HepG2 (cell line): ENCODE results near the gene RABL6. TPM values are rescaled to one million over a fixed set of nuclear protein-coding genes. Genes with fewer than 3 reads are reported as not detected.

Experiments used
- ATAC-seq: fragments of 200-7000 bp; cut with Tn5 transposase; 3 replicates; pipeline ENCODE4 v1.9.1; 2020; ENCODE audit warnings: mild to moderate bottlenecking, moderate library complexity
- BruUV-seq: library from RNA; stranded (reverse); fragments of 400-500 nt; replicated peaks from 2 replicates; lab custom pipeline; 2021; lab: Mats Ljungman, UMichigan
- CTCF ChIA-PET: fragments of 300-600 bp; formaldehyde crosslinking; extraction: SDS; loops from one replicate; lab custom pipeline; 2021; ENCODE audit warnings: low total read pairs, inconsistent platforms, low intra/inter-chr PET ratio; lab: Yijun Ruan, JAX
- POLR2A ChIA-PET: fragments of 350-600 bp; sonication (Branson Sonifier 250); formaldehyde crosslinking; loops from one replicate; lab custom pipeline; 2020; ENCODE audit warnings: antibody characterized with exemption, inconsistent platforms; lab: Yijun Ruan, JAX
- DNase-seq: peaks from one replicate; pipeline ENCODE4 v3.0.0-alpha.2; 2015; ENCODE audit warnings: low spot score
- FAIRE-seq: peaks from 3 replicates; lab custom pipeline; 2011; peaks lifted over from hg19 to GRCh38; lab: Jason Lieb, UNC
- H2AFZ ChIP-seq: one replicate; pipeline ENCODE4 v1.6.1; 2011; ENCODE audit warnings: low read length, inconsistent platforms
- H3K27ac ChIP-seq: fragments of 300-600 bp; 3 replicates; pipeline ENCODE4 v1.8.0; 2011; ENCODE audit warnings: mixed run types, mild to moderate bottlenecking, mixed read lengths, low read length, inconsistent platforms; ENCODE audit not compliant: insufficient read depth; ENCODE audit errors: extremely low read length
- H3K27me3 ChIP-seq, 2 experiments: fragments of 200-600 bp in 1 of 2; 2 replicates in 1 of 2; 3 replicates in 1 of 2; pipeline versions ENCODE4 v1.6.0 to v1.8.0; 2011; ENCODE audit warnings: low read length in 2 of 2, mild to moderate bottlenecking in 2 of 2, moderate library complexity in 2 of 2, inconsistent platforms in 1 of 2; ENCODE audit not compliant: insufficient read depth in 2 of 2, control insufficient read depth in 1 of 2
- H3K36me3 ChIP-seq, 2 experiments: fragments of 200-600 bp in 1 of 2; replicated peaks in 1 of 2; 2 replicates in 1 of 2; 3 replicates in 1 of 2; pipeline versions ENCODE4 v1.5.1 to v1.8.0; 2011; ENCODE audit warnings: low read length in 2 of 2, inconsistent platforms in 1 of 2; ENCODE audit not compliant: insufficient read depth in 2 of 2, control insufficient read depth in 1 of 2
- H3K4me1 ChIP-seq: 2 replicates; pipeline ENCODE4 v1.5.1; 2012; ENCODE audit warnings: low read length, inconsistent platforms; ENCODE audit not compliant: insufficient read depth
- H3K4me2 ChIP-seq: 2 replicates; pipeline ENCODE4 v1.6.0; 2011; ENCODE audit warnings: low read depth, low read length, inconsistent platforms
- H3K4me3 ChIP-seq, 3 experiments: fragments of 200-600 bp in 1 of 3; sonication (generic), shearing (Covaris generic) in 1 of 3; replicated peaks in 1 of 3; 2 replicates each; pipeline ENCODE4 v1.5.1; 2011 to 2016; ENCODE audit warnings: low read length in 3 of 3, inconsistent platforms in 2 of 3, low read depth in 2 of 3, mild to moderate bottlenecking in 2 of 3, control low read depth in 1 of 3, mixed read lengths in 1 of 3; ENCODE audit not compliant: insufficient read depth in 1 of 3
- H3K79me2 ChIP-seq: one replicate; pipeline ENCODE4 v1.6.1; 2011; ENCODE audit warnings: low read length, inconsistent platforms; ENCODE audit not compliant: insufficient read depth
- H3K9ac ChIP-seq: 2 replicates; pipeline ENCODE4 v1.6.0; 2011; ENCODE audit warnings: mild to moderate bottlenecking, low read depth, low read length, inconsistent platforms; ENCODE audit not compliant: insufficient read depth
- H3K9me3 ChIP-seq: 2 replicates; pipeline ENCODE4 v1.5.1; 2012; ENCODE audit warnings: mild to moderate bottlenecking, low read length
- H4K20me1 ChIP-seq: 2 replicates; pipeline ENCODE4 v1.6.0; 2011; ENCODE audit warnings: inconsistent platforms, mild to moderate bottlenecking, low read length, moderate library complexity; ENCODE audit not compliant: insufficient read depth
- HNRNPL ChIP-seq: fragments of 200-400 bp; formaldehyde crosslinking; IDR thresholded peaks from 2 replicates; pipeline ENCODE4 v1.6.1; 2017; ENCODE audit warnings: mild to moderate bottlenecking, low read depth, low read length
- KAT7 ChIP-seq: IDR thresholded peaks from 2 replicates; pipeline ENCODE4 v1.6.1; 2018; ENCODE audit warnings: borderline replicate concordance, missing compliant biosample characterization
- MXD4 ChIP-seq: IDR thresholded peaks from 2 replicates; pipeline ENCODE4 v1.6.1; 2016; ENCODE audit warnings: mild to moderate bottlenecking, missing biosample characterization, missing genetic modification reagents
- NR1H2 ChIP-seq: sonication (generic); formaldehyde crosslinking; IDR thresholded peaks from 2 replicates; pipeline ENCODE4 v1.8.1; 2022; ENCODE audit warnings: low read depth, missing genetic modification reagents, borderline replicate concordance
- NR2C2 ChIP-seq: sonication (generic); formaldehyde crosslinking; IDR thresholded peaks from 2 replicates; pipeline ENCODE4 v1.4.0; 2020; ENCODE audit warnings: missing genetic modification reagents, mild to moderate bottlenecking, moderate library complexity, borderline replicate concordance
- NR3C1 ChIP-seq: sonication (generic); formaldehyde crosslinking; IDR thresholded peaks from 2 replicates; pipeline ENCODE4 v1.4.0; 2020; ENCODE audit warnings: missing genetic modification reagents
- POLR2AphosphoS5 ChIP-seq: IDR thresholded peaks from 2 replicates; pipeline ENCODE4 v1.6.1; 2012; ENCODE audit warnings: low read depth, low read length
- RFX5 ChIP-seq: IDR thresholded peaks from 2 replicates; pipeline ENCODE4 v1.6.1; 2011; ENCODE audit warnings: low read depth, low read length, improper control_type of control experiment
- SMARCC2 ChIP-seq: fragments of 450-650 bp; IDR thresholded peaks from 2 replicates; pipeline ENCODE4 v1.6.1; 2017; ENCODE audit warnings: antibody characterized with exemption, mild to moderate bottlenecking
- TEAD3 ChIP-seq: optimal IDR thresholded peaks from 2 replicates; pipeline ENCODE3; 2016; ENCODE audit warnings: borderline replicate concordance
- ZGPAT ChIP-seq: IDR thresholded peaks from 2 replicates; pipeline ENCODE4 v1.6.1; 2016; ENCODE audit warnings: mild to moderate bottlenecking
- ZNF20 ChIP-seq: sonication (generic); formaldehyde crosslinking; IDR thresholded peaks from 2 replicates; pipeline ENCODE4 v1.4.0; 2020; ENCODE audit warnings: mild to moderate bottlenecking, moderate library complexity, missing genetic modification reagents
- ZNF83 ChIP-seq: sonication (generic); formaldehyde crosslinking; IDR thresholded peaks from 2 replicates; pipeline ENCODE4 v1.4.0; 2020; ENCODE audit warnings: missing genetic modification reagents, mild to moderate bottlenecking, borderline replicate concordance
- WGBS: methylation state at CpG from one replicate; pipeline ENCODE4 v1.1.6; 2017; ENCODE audit warnings: low lambda C conversion rate; 5-methylcytosine and 5-hydroxymethylcytosine counted together
- in situ Hi-C: cut with HindIII; loops from 2 replicates; pipeline ENCODE4 v1.10.0; 2017; ENCODE audit warnings: low pct_unique_long_range_greater_than_20kb; ENCODE audit not compliant: extremely low pct_ligation_motif_present
- intact Hi-C: fragments of 100-400 bp; cut with micrococcal nuclease; formaldehyde crosslinking; loops from one replicate; pipeline ENCODE4 v1.10.0; 2022; ENCODE audit not compliant: unreplicated experiment
- polyA plus RNA-seq, 8 experiments: library from polyadenylated mRNA; depleted of rRNA in 3 of 8; stranded (reverse) in 7 of 8; unstranded in 1 of 8; fragments of >200 nt; fragmentation: Illumina TruSeq in 4 of 8; extraction: Trizol in 4 of 8; gene quantifications; 2 replicates each; pipeline versions ENCODE4 v1.2.1 to v1.2.3, GENCODE V29; 2011 to 2016; ENCODE audit warnings: low read depth in 4 of 8, missing spikeins in 1 of 8, mixed read lengths in 1 of 8; ENCODE audit not compliant: insufficient read depth in 1 of 8
- total RNA-seq, 5 experiments: library from RNA; depleted of rRNA; stranded (reverse); fragments of >200 nt; fragmentation: Illumina TruSeq; extraction: Trizol; gene quantifications; 2 replicates each; pipeline ENCODE4 v1.2.3, GENCODE V29; 2016; ENCODE audit warnings: low read depth in 1 of 5

The RABL6 gene
- total and polyA plus RNA-seq, 2 of the 13 experiments (the other 11 are each of a cell fraction or from before 2014, with no cell fraction given) = 81.5 to 125 TPM

GRCh38 chr9:136860933-136861873 is 53.5 kb downstream of the RABL6 start (continued):
- TF ChIP-seq ZNF83 (CRISPR knock-in tag) (no peak), TEAD3 (CRISPR knock-in tag) (no peak), RFX5 (no peak), SMARCC2 (no peak), POLR2AphosphoS5 (no peak), NR2C2 (no peak), KAT7 (no peak), MXD4 (CRISPR knock-in tag) (no peak), ZGPAT (no peak)

- in situ Hi-C loops = no loop called here
- no peak for FAIRE-seq
- Histone ChIP-seq H3K36me3 (peaks cover 17 to 37% of the 10 kb centered on the region in 2 experiments), H3K9ac (no peak overlapping the region), H3K27me3 (no peaks in the 10 kb centered on the region), H3K27ac (no peak overlapping the region), H3K4me3 (no peak overlapping the region), H3K79me2 (peaks cover 20% of the 10 kb centered on the region), H4K20me1 (0 out of 2 replicates have a peak, but pooled peaks cover 7% of the 10 kb centered on the region), H3K4me1 (peaks cover 39% of the 10 kb centered on the region), H3K9me3 (no peaks in the 10 kb centered on the region), H3K4me2 (no peak overlapping the region), H2AFZ (no peak overlapping the region)
- ChIA-PET CTCF (no interaction called here), POLR2A (interaction anchor here (0.8 to 5.0 kb wide), 6 partner anchors 8 to 20 kb away, joined by 3 to 29 read pairs (median 4); no protein-coding TSS in a partner anchor)
- WGBS = 93% methylated on average over 26 of the region's 26 CpGs
- no peak for DNase-seq
- TF ChIP-seq ZNF20 (CRISPR knock-in tag) (no peak), NR1H2 (CRISPR knock-in tag) (no peak), HNRNPL (0 out of 2 replicates have a peak, but pooled peaks have one; percentile 8), NR3C1 (CRISPR knock-in tag) (no peak)
- ATAC-seq = no peak
- BruUV-seq = no TSS peak
- intact Hi-C loops = no loop called here
These were observed 54.2 kb downstream of the RABL6 start for GRCh38 chr9:136861874-136862457.
